Right cardiac atrium (tissue), 5 donors: ENCODE measurements around the gene TRPC4AP. TPM values are rescaled to one million over a fixed set of nuclear protein-coding genes. Genes with fewer than 3 reads are reported as not detected.

ENCODE experiments used
- ATAC-seq, 2 donors: fragments of 200-7000 bp; cut with Tn5 transposase; one replicate each; pipeline versions ENCODE4 v1.8.0 to v1.9.1; 2020; ENCODE audit warnings: moderate library complexity in 2 of 2, mild to moderate bottlenecking in 1 of 2
- DNase-seq, 3 donors: peaks; one replicate each; pipeline ENCODE4 v3.0.0-alpha.2; 2020
- H3K27ac ChIP-seq: one replicate; pipeline ENCODE4 v1.5.1; 2013; ENCODE audit warnings: mild to moderate bottlenecking, low read length, control low read depth, moderate library complexity
- H3K27me3 ChIP-seq: one replicate; pipeline ENCODE4 v1.6.1; 2013; ENCODE audit not compliant: control insufficient read depth, insufficient read depth
- H3K4me1 ChIP-seq: one replicate; pipeline ENCODE4 v1.6.1; 2013; ENCODE audit warnings: low read length; ENCODE audit not compliant: control insufficient read depth, insufficient read depth
- H3K4me3 ChIP-seq: one replicate; pipeline ENCODE4 v1.5.1; 2013; ENCODE audit warnings: low read length, control low read depth
- H3K9me3 ChIP-seq: one replicate; pipeline ENCODE4 v1.6.1; 2013; ENCODE audit warnings: low read length; ENCODE audit not compliant: control insufficient read depth
- WGBS: extraction: QIAGEN DNeasy Blood & Tissue Kit; methylation state at CpG from one replicate; pipeline ENCODE4 v1.1.7; 2013; 5-methylcytosine and 5-hydroxymethylcytosine counted together
- intact Hi-C, 4 donors: fragments of 100-400 bp; cut with DNase I; formaldehyde crosslinking; loops; one replicate each; pipeline versions ENCODE4 v1.11.0 to v1.14.0; 2022 to 2023
- polyA plus RNA-seq: library from polyadenylated mRNA; stranded (reverse); fragments of 200-250 nt; gene quantifications from one replicate; pipeline ENCODE4 v1.2.3, GENCODE V29; 2013
- total RNA-seq, 4 donors: library from RNA; stranded (reverse); fragmentation: NEBNext Ultra II Directional; extraction: Animal tissue kit (Norgen Biotek cat#: 25700); gene quantifications; one replicate each; pipeline ENCODE4 v1.2.1, GENCODE V29; 2021
- donor health status: healthy with polysubstance abuse.
- donor health status: DM: no; HTN: yes; CAD: no.
- donor health status: DM: no; HTN: no; CAD: no.
- donor health status: DM: no; HTN: yes; CAD: no; lungs with severe emphysema.
- donor health status: DM: yes; HTN: yes; CAD: no.

Gene TRPC4AP
- total and polyA plus RNA-seq, 5 donors: 29.1 to 44.6 (median 34.5) TPM

DNA sequence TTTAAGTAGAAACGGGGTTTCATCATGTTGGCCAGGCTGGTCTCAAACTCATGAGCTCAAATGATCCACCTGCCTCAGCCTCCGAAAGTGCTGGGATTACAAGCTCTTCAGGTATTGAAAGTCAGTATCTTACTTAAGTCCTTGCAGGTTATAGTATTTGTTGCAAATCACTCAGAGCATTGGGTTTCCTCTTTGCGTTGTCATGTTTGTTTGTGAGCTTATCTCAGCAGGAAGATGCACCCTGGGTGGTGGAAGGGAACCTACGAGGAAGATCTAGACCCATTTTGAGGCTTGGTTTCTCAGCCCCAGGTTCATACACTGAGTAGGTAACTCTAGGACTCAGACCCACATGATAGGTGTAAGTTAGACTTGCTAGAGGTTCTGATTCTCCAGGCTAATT, 118.4 kb downstream of the TRPC4AP start:
- H3K4me1 ChIP-seq: peaks cover 2% of the 10 kb centered on the region
- ATAC-seq (no peak), DNase-seq (no peak)
- H3K9me3 ChIP-seq: no peaks in the 10 kb centered on the region
- no peak overlapping the region for H3K4me3 ChIP-seq
- no peaks in the 10 kb centered on the region for H3K27me3 ChIP-seq
- 73% methylated on average over 4 of the region's 4 CpGs for WGBS
- intact Hi-C loops: no loop called here
- no peak overlapping the region for H3K27ac ChIP-seq

DNA sequence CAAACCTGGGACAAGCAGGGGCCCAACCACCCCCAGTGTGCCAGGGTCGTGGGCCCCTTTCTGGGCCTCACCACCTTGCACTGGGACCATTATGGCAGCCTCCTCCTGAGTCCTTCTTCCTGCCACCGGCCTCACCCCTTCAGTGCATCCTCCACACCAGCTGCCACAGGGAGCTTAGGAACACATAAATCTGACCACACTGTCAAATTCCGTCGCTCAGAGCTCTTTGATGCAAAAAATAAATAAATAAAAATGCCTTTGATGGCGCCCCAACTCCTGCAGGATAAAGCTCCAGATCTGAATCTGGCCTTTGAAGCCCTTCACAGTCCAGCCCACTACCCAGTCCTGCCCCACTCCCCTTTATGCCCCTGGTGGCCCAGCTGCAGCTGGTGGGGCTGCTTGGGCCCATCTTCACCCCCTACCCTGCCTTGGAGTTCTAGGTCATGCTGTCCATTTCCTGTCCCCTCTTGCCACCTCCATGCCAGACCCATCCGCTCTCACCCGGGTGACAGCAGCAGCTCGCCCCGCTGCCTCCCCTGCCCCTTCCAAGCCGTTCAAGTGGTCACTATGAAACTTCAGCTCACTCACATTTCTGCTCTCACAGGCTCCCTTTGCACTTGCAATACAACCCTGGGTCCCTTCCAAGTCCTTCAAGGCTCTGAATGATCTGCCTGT, 120.9 kb downstream of the TRPC4AP start:
- no peaks in the 10 kb centered on the region for H3K27me3 ChIP-seq
- H3K4me3 ChIP-seq: no peak overlapping the region
- no peak overlapping the region for H3K27ac ChIP-seq
- WGBS: 82% methylated on average over 10 of the region's 10 CpGs
- intact Hi-C loops: no loop called here
- ATAC-seq (no peak), DNase-seq (no peak)
- H3K9me3 ChIP-seq: no peaks in the 10 kb centered on the region
- peaks cover 2% of the 10 kb centered on the region for H3K4me1 ChIP-seq

DNA sequence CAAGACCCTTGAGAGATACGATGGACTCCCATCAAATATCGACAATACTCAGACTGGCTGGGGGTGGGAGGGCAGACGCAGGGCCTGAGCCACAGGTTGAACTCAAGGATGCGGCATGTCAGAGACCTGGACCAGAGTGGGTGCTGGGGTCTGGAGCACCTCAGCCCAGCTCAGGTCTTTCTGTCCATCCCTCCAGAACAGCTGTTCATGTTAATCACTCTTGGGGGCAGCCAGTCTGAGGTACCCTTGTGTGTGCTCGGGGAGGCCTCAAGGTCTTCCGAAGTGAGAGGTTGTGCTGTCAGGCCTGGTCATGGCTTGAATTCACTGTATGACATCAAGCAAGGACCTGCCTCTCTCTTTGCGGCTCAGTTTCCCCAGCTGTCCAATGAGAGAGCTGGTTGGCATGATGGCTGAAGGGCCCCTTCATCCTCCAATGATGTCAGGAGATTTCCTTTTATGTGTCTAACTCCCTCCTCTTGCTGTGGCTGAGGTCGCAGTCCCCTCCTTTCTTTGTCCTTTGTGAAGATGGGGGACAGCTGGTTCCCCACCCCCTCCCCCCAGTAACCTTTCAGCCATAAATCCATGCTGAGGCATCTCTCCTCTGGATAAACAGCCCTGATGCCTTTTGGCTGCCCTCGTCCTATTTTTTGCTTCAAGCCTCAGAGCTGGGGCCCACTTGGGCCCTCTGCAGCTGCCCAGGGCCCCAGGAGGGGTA, 121.6 kb downstream of the TRPC4AP start:
- Histone ChIP-seq H3K27me3 (no peaks in the 10 kb centered on the region), H3K9me3 (no peaks in the 10 kb centered on the region), H3K4me1 (peaks cover 2% of the 10 kb centered on the region), H3K4me3 (no peak overlapping the region), H3K27ac (no peak overlapping the region)
- DNase-seq (no peak), ATAC-seq (no peak)
- intact Hi-C loops: no loop called here
- 91% methylated on average over 9 of the region's 9 CpGs for WGBS

DNA sequence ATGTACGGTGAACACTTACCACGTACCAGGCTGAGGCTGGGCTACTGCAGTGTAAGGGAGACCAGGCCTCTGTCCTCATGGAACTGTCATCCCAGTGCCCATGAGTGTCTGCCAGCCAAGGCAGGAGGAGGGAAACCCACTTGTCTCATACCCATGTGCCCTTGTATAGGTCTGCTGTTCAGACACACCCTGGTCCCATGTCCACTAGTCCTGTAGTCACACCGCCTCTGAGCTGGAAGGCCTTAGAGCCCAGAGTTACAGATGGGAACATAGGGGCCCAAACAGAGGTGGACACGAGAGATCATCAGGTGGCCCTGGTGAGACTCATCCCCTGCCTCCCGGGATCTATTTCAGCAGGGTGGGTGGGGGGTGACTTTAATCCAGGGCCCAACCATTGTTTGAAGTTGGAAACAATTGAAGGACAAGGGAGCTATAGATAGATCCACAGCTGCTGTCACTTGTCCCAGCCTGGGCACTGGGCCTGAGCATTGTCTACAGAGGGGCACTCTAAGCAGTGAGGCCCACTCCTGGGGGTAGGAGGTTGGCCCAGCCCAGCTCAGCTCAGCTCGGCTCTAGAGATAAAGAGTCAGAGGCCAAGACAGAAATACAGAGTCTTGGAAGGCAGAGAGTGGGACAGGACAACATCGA, 122.3 kb downstream of the TRPC4AP start:
- intact Hi-C loops: no loop called here
- Histone ChIP-seq H3K4me3 (no peak overlapping the region), H3K4me1 (peaks cover 2% of the 10 kb centered on the region), H3K9me3 (no peaks in the 10 kb centered on the region), H3K27me3 (no peaks in the 10 kb centered on the region), H3K27ac (no peak overlapping the region)
- peak in 1 of 2 donors; percentile 17 for ATAC-seq
- no peak for DNase-seq
- WGBS: 80% methylated on average over 7 of the region's 7 CpGs

DNA sequence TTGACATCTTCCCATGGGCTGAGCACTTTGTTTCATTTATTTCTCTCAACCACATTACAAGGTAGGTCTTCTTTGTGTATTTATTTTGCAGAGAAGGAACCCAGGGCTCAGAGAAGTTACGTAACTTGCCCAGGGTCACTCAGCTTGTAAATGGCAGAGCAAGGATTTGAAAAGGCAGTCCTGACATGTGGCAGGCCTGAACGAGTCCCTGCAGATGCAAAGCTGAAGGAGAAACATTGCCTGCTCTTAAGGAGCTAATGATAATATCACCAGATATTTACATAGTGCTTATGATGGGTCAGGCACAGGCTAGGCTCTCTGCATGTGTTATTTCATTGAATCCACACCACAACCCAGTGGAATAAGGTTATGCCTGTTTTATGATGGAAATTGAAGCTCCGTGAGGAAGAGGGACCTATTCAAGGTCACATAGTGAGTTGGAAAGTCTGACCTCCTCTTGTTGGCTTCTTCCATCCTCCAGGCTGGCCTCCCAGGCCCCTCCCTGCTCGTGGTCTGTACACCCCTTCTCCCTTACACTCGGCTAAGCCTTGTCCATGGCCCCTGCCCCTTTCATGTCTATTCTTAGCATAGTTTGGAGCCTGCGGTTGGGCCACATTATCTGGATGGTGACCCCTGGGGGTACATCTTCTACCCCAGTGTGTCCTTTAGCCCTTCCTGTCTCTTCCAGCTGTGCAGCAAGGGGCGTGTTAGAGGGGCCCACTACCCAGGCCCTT, 124.4 kb downstream of the TRPC4AP start:
- Histone ChIP-seq H3K4me3 (no peak overlapping the region), H3K4me1 (peaks cover 2% of the 10 kb centered on the region), H3K9me3 (no peaks in the 10 kb centered on the region), H3K27ac (no peak overlapping the region), H3K27me3 (no peaks in the 10 kb centered on the region)
- WGBS: 64% methylated on average over 7 of the region's 7 CpGs
- ATAC-seq (peak in 1 of 2 donors; percentile 8), DNase-seq (no peak)
- intact Hi-C loops: no loop called here

DNA sequence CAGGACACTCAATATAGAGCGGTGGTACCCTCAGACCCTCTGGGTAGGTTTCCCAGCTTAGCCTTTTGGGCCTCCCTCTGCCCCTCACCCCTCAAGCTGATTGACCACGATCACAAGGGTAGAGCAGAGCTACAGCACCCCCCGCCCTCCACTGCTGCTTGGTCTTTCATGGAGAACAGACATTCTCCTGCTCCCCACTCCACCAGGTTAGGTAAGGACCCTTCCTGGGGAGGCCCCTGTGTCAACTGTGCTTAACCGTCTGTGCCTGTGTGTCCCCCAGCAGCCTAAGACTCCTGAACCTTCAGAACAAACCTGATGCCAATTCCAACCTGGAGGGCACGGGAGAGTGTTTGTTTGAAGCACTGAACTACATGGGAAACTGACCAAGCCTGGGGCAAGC, 125.2 kb downstream of the TRPC4AP start:
- no peak for ATAC-seq
- H3K9me3 ChIP-seq: no peaks in the 10 kb centered on the region
- intact Hi-C loops: no loop called here
- 88% methylated on average over 5 of the region's 5 CpGs for WGBS
- no peak overlapping the region for H3K27ac ChIP-seq
- DNase-seq: no peak
- H3K4me3 ChIP-seq: no peak overlapping the region
- no peaks in the 10 kb centered on the region for H3K27me3 ChIP-seq
- peaks cover 2% of the 10 kb centered on the region for H3K4me1 ChIP-seq

DNA sequence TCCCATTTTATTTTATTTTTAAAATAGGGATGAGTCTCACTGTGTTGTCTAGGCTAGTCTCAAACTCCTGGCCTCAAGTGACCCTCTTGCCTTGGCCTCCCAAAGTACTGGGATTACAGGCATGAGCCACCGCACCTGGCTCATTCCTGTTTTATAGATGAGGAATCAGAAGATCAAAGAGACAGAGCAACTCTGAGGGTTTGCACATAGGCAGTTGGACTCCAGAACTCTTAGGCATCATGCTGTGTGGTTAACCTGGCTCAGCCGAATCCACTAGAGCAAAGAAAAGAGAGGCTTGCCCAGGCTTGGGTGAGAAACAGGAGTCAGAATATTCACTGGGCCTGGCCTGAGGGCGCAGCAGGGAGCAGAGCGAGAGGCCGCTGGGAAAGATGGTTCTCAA, 127.6 kb downstream of the TRPC4AP start:
- 95% methylated on average over 5 of the region's 5 CpGs for WGBS
- intact Hi-C loops: no loop called here
- no peak for DNase-seq
- Histone ChIP-seq H3K9me3 (no peaks in the 10 kb centered on the region), H3K4me1 (peaks cover 1% of the 10 kb centered on the region), H3K27ac (no peak overlapping the region), H3K27me3 (no peaks in the 10 kb centered on the region), H3K4me3 (no peak overlapping the region)
- ATAC-seq: no peak

DNA sequence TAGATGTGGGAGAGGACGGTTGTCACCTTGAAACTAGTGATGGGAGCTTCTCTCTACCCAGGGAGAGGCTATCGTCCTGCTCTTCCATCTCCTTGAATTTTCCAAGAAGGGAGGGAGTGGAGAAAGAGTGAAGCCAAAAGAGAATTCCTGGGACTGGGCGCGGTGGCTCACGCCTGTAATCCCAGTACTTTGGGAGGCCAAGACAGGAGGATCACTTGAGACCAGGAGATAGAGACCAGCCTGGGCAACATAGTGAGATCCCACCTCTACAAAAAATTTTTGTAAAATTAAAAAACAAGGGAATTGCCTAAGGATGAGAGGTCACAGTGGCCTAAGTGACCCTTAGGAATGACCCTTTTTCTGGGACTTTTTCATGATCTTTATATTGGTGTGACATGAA, 128.1 kb downstream of the TRPC4AP start:
- H3K27me3 ChIP-seq: no peaks in the 10 kb centered on the region
- no peaks in the 10 kb centered on the region for H3K9me3 ChIP-seq
- no peaks in the 10 kb centered on the region for H3K4me1 ChIP-seq
- ATAC-seq: no peak
- H3K4me3 ChIP-seq: no peak overlapping the region
- no peak overlapping the region for H3K27ac ChIP-seq
- no peak for DNase-seq
- 92% methylated on average over 5 of the region's 5 CpGs for WGBS
- intact Hi-C loops: no loop called here

DNA sequence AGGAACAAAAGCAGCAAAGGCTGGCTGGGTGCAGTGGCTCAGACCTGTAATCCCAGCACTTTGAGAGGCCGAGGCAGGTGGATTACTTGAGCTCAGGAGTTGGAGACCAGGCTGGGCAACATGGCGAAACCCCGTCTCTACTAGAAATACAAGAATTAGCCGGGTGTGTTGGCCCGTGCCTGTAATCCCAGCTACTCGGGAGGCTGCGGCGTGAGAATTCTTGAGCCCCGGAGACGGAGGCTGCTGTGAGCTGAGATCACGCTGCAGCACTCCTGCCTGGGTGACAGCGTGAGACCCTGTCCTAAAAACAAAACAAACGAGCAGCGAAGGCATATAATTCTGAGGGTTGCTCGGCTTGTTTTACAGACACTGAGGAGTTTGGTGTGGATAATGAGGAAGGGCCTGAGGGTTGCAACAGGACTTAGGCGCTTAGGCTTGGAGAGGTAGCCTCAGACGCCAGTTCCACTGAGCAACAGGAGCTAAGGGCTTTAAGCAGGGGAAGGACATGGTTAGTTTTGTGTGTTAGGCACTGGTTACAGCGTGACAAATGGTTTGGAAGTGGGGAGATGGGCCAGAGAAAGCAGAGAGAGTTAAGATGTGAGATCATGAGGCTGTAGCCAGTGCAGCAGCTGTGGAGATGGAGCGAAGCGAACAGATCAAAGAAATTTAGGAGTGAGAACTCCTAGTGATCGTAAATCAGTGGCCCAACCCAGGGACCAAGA, 135.7 kb downstream of the TRPC4AP start:
- Histone ChIP-seq H3K4me1 (no peaks in the 10 kb centered on the region), H3K9me3 (no peaks in the 10 kb centered on the region), H3K4me3 (no peak overlapping the region), H3K27me3 (no peaks in the 10 kb centered on the region), H3K27ac (no peak overlapping the region)
- WGBS: 86% methylated on average over 21 of the region's 21 CpGs
- intact Hi-C loops: loop anchor here in 2 of 4 donors (2.0 to 5.0 kb wide), 2 partner anchors 82 to 85 kb away; partner anchors contain the start of gene GGT7 (in 1 of the 2)
- ATAC-seq (no peak), DNase-seq (no peak)

DNA sequence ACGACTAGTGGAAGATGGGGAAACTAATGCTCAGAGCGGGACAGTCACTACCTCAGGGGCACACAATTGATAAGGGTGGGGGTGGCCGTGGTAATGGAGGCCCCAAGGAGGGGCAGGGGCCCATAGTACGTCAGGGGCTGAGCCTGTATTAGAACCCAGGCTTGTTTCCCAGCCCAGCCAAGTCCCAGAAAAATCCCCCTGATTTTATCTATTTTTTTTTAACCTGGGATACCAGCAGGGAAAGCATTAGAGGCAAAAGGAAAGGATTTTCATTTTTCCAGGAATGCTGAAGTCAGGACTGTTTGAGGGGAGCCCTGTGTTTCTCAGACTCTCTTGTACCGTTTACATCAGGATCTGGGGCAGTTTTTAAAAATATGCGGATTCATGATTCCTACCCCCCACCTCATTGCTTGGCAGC, 136.6 kb downstream of the TRPC4AP start:
- WGBS: 16% methylated on average over 6 of the region's 6 CpGs
- intact Hi-C loops: loop anchor here in 2 of 4 donors (2.0 to 5.0 kb wide), 2 partner anchors 81 to 84 kb away; partner anchors contain the start of gene GGT7 (in 1 of the 2)
- Histone ChIP-seq H3K27ac (peak overlapping the region; percentile 37), H3K4me3 (peak overlapping the region; percentile 46), H3K27me3 (no peaks in the 10 kb centered on the region), H3K9me3 (no peaks in the 10 kb centered on the region), H3K4me1 (no peaks in the 10 kb centered on the region)
- DNase-seq: no peak
- no peak for ATAC-seq
